ENCODE results near the gene ARHGAP30. TPM values are rescaled to one million over a fixed set of nuclear protein-coding genes. Genes with fewer than 3 reads are reported as not detected.
A peak's percentile ranks its signal among the peaks of the same experiment; 100 is the strongest.

The ARHGAP30 gene
- total RNA-seq, 1 donor from 2014 or later = 2.4 TPM

- TF ChIP-seq CTCF (IDR thresholded peaks at IDR 0.05; ENCODE audit: borderline replicate concordance) = no peak
- no peak overlapping the region for H3K4me3 ChIP-seq
- H3K36me3 ChIP-seq = peaks cover 17% of the 10 kb centered on the region
- H3K27me3 ChIP-seq (ENCODE audit: low read depth) = no peaks in the 10 kb centered on the region
- peaks cover 17% of the 10 kb centered on the region for H3K4me1 ChIP-seq
- intact Hi-C loops (cut with micrococcal nuclease) = no loop called here
- no peaks in the 10 kb centered on the region for H3K9me3 ChIP-seq (replicated peaks)
- H3K27ac ChIP-seq (replicated peaks) = no peak overlapping the region
- no peak for DNase-seq
These were observed 68.8 kb downstream of the ARHGAP30 start for GRCh38 chr1:161000736-161001480.

- Histone ChIP-seq H3K4me3 (no peak overlapping the region), H3K27ac (replicated peaks) (no peak overlapping the region), H3K27me3 (ENCODE audit: low read depth) (no peaks in the 10 kb centered on the region), H3K36me3 (peaks cover 17% of the 10 kb centered on the region), H3K9me3 (replicated peaks) (no peaks in the 10 kb centered on the region), H3K4me1 (peaks cover 17% of the 10 kb centered on the region)
- DNase-seq = no peak
- intact Hi-C loops (cut with micrococcal nuclease) = loop anchor here (5.0 to 10.0 kb wide), 2 partner anchors 55 to 98 kb away; partner anchors contain the start of gene KLHDC9
- TF ChIP-seq CTCF (IDR thresholded peaks at IDR 0.05; ENCODE audit: borderline replicate concordance) = no peak
These were observed 70.3 kb downstream of the ARHGAP30 start for GRCh38 chr1:160999376-160999775.

- Histone ChIP-seq H3K4me1 (peaks cover 17% of the 10 kb centered on the region), H3K27me3 (ENCODE audit: low read depth) (no peaks in the 10 kb centered on the region), H3K9me3 (replicated peaks) (no peaks in the 10 kb centered on the region), H3K4me3 (no peak overlapping the region), H3K36me3 (peaks cover 17% of the 10 kb centered on the region), H3K27ac (replicated peaks) (peak overlapping the region; percentile 64)
- intact Hi-C loops (cut with micrococcal nuclease) = loop anchor here (5.0 to 10.0 kb wide), 2 partner anchors 57 to 100 kb away; partner anchors contain the start of gene KLHDC9
- DNase-seq = peak; percentile 52
- TF ChIP-seq CTCF (IDR thresholded peaks at IDR 0.05; ENCODE audit: borderline replicate concordance) = peak; percentile 80
These were observed 72.2 kb downstream of the ARHGAP30 start for GRCh38 chr1:160997323-160998038.

Other genes starting within 250 kb of the ARHGAP30 start
- 0.14 TPM for gene CD244, start 207.0 kb downstream of the ARHGAP30 start, total RNA-seq
- 1.0 TPM for gene ITLN1, start 184.7 kb downstream of the ARHGAP30 start, total RNA-seq
- 0.19 TPM for gene ITLN2, start 115.1 kb downstream of the ARHGAP30 start, total RNA-seq
- gene F11R, start 48.7 kb downstream of the ARHGAP30 start, total RNA-seq = 8.3 TPM
- 13.4 TPM for gene TSTD1, start 30.9 kb downstream of the ARHGAP30 start, total RNA-seq
- 31.7 TPM for gene USF1, start 23.9 kb downstream of the ARHGAP30 start, total RNA-seq
- not detected for gene NECTIN4, start 19.7 kb upstream of the ARHGAP30 start, total RNA-seq
- gene KLHDC9, start 28.5 kb upstream of the ARHGAP30 start, total RNA-seq = 9.1 TPM
- gene PFDN2, start 48.1 kb upstream of the ARHGAP30 start, total RNA-seq = 62.5 TPM
- 31.9 TPM for gene NIT1, start 48.2 kb upstream of the ARHGAP30 start, total RNA-seq
- gene DEDD, start 62.8 kb upstream of the ARHGAP30 start, total RNA-seq = 25.2 TPM
- 76.4 TPM for gene UFC1, start 84.1 kb upstream of the ARHGAP30 start, total RNA-seq
- gene USP21, start 89.6 kb upstream of the ARHGAP30 start, total RNA-seq = 20.0 TPM
- gene PPOX, start 96.5 kb upstream of the ARHGAP30 start, total RNA-seq = 15.2 TPM
- gene B4GALT3, start 107.6 kb upstream of the ARHGAP30 start, total RNA-seq = 23.2 TPM
- gene ADAMTS4, start 129.2 kb upstream of the ARHGAP30 start, total RNA-seq = 14.1 TPM
- gene NDUFS2, start 132.5 kb upstream of the ARHGAP30 start, total RNA-seq = 302 TPM
- gene FCER1G, start 145.4 kb upstream of the ARHGAP30 start, total RNA-seq = 22.0 TPM
- gene APOA2, start 153.7 kb upstream of the ARHGAP30 start, total RNA-seq = not detected
- gene TOMM40L, start 156.2 kb upstream of the ARHGAP30 start, total RNA-seq = 39.3 TPM
- not detected for gene NR1I3, start 168.3 kb upstream of the ARHGAP30 start, total RNA-seq
- not detected for gene PCP4L1, start 188.9 kb upstream of the ARHGAP30 start, total RNA-seq
- 3.5 TPM for gene MPZ, start 240.1 kb upstream of the ARHGAP30 start, total RNA-seq
- gene SDHC, start 244.5 kb upstream of the ARHGAP30 start, total RNA-seq = 393 TPM